Stomach smooth muscle (tissue), 2 donors: ENCODE results near the gene DYNC1I2.

Source experiments
- H3K27ac ChIP-seq: one replicate; pipeline ENCODE4 v1.7.0; 2013; ENCODE audit warnings: mild to moderate bottlenecking, low read length, inconsistent platforms
- H3K27me3 ChIP-seq, 2 donors: one replicate each; pipeline ENCODE4 v1.7.0; 2013; ENCODE audit warnings: low read length in 2 of 2; ENCODE audit not compliant: insufficient read depth in 2 of 2, control insufficient read depth in 1 of 2
- H3K36me3 ChIP-seq, 2 donors: one replicate each; pipeline ENCODE4 v1.7.0; 2013; ENCODE audit warnings: low read length in 2 of 2; ENCODE audit not compliant: control insufficient read depth in 2 of 2, insufficient read depth in 2 of 2
- H3K4me1 ChIP-seq: one replicate; pipeline ENCODE4 v1.7.0; 2013; ENCODE audit warnings: low read length; ENCODE audit not compliant: control insufficient read depth, insufficient read depth
- H3K4me3 ChIP-seq, 2 donors: one replicate each; pipeline ENCODE4 v1.7.0; 2013; ENCODE audit warnings: low read length in 2 of 2
- H3K9ac ChIP-seq, 2 donors: one replicate each; pipeline ENCODE4 v1.7.0; 2013; ENCODE audit warnings: low read length in 2 of 2, mild to moderate bottlenecking in 1 of 2
- H3K9me3 ChIP-seq, 2 donors: one replicate each; pipeline ENCODE4 v1.7.0; 2013; ENCODE audit warnings: low read length in 2 of 2; ENCODE audit not compliant: control insufficient read depth in 2 of 2
- donor health status: healthy.
- donor health status: Pancreatic carcinoma.

The DYNC1I2 gene

DNA sequence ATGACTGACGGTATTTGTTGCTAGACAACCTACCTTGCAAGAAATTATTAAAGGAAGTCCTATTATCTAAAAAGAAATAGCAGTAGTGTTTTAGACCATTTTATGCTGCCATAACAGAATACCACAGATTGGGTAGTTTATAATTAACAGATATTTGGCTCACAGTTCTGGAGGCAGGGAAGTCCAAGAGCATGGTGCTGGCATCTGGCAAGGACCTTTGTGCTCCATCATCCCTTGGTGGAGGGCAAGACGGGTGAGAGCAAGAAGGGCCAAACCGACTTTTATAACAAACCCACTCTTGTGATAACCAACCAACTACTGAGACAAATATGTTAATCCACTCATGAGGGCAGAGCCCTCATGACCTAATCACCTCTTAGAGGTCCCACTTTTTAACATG, 91.2 kb downstream of the DYNC1I2 start:
- no peak overlapping the region for H3K9ac ChIP-seq
- H3K9me3 ChIP-seq = no peaks in the 10 kb centered on the region
- H3K4me1 ChIP-seq = no peaks in the 10 kb centered on the region
- no peaks in the 10 kb centered on the region for H3K27me3 ChIP-seq
- H3K27ac ChIP-seq = no peak overlapping the region
- H3K4me3 ChIP-seq = no peak overlapping the region
- H3K36me3 ChIP-seq = peaks cover 5 to 9% of the 10 kb centered on the region in 2 donors

DNA sequence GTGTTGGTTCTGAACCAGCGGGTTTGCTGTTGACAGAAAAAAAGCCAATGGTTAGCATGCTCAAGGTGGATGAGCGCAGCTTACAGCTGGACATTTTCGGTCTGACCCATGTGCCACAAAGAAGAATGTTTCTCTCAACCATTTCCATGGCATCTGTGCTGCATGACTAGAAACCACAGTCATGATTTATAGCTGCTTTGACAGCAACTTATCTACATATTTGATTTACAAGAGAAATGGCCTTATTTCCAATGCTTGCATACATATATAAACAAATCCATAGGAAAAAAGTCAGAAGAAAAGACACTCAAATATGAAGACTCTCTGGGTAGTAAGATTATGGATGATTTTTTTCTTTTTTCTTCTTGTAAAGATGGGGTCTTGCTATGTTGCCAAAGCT, 98.2 kb downstream of the DYNC1I2 start:
- Histone ChIP-seq H3K27me3 (no peaks in the 10 kb centered on the region), H3K4me3 (no peak overlapping the region), H3K4me1 (no peaks in the 10 kb centered on the region), H3K9me3 (no peaks in the 10 kb centered on the region), H3K27ac (no peak overlapping the region), H3K9ac (no peak overlapping the region), H3K36me3 (peaks cover 30 to 49% of the 10 kb centered on the region in 2 donors)

DNA sequence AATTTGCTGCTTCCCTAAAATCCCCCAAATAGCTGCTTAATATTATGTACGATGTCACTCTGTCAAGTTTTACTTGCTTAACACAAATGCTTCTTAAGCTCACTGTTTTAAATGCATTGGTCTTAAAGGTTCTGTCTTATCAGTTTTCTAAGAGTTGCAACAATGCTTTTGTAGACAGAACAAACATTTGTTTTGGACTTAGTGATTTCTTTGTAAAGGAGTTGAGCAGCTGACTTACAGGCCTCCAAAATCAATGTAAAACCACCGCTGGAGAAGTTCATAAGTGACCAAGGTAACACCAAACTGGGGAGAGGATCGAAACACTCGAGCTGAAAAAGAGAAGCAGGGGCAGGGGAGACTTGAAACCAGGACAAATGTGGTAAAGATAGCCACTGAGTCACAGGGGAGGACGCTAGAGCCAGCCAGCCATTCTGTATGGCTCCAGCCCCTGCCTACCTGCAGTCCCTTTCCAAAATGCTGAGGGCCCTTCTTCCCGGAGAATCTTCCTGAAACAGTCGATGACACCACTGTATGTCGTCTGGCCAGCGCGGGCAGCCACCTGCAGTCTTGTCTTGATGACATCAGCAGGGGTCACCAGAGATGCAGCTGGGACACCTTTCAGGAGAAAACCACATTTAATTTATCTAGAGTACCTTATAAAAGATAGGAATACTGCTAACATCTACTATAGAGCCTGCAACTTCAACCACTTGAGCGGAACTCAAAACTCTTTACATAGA, 100.2 kb downstream of the DYNC1I2 start:
- Histone ChIP-seq H3K4me1 (no peaks in the 10 kb centered on the region), H3K9ac (no peak overlapping the region), H3K27ac (no peak overlapping the region), H3K27me3 (no peaks in the 10 kb centered on the region), H3K4me3 (no peak overlapping the region), H3K9me3 (no peaks in the 10 kb centered on the region), H3K36me3 (peaks cover 36 to 54% of the 10 kb centered on the region in 2 donors)

DNA sequence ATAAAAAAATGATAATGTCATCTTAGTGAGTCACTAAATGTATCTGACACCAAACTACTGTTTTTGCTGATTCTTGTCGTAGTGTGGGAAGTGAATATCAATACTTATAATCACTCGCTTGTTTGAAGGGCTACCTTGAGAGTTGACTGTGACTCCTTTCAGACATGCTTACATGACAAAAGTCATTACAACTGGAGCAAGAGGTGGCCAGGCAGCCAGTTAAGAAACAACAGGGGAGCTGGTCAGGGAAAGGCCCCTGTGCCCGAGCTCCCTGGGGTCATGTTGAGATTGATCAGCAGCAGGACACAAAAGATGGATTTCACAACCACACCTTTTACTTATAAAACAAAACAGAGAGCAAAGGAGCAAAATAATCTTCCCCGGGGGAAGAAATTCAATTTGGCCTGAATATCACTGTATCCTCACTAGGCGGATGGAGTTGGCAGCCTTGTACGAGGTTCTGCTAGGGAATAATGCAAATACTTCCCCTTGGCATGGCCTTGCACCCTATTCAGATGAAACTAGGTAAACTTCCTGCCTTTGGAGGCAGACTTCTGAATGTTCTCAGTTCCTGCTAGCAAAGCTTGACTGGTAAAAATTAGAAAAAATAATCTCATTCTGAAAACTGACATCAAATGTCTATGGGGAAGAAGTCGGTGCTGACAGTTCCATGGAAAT, 101.2 kb downstream of the DYNC1I2 start:
- Histone ChIP-seq H3K9ac (no peak overlapping the region), H3K4me1 (no peaks in the 10 kb centered on the region), H3K9me3 (no peaks in the 10 kb centered on the region), H3K27ac (no peak overlapping the region), H3K27me3 (no peaks in the 10 kb centered on the region), H3K4me3 (no peak overlapping the region), H3K36me3 (peaks cover 45 to 59% of the 10 kb centered on the region in 2 donors)

GRCh38 chr2:171789956-171790355, 102.7 kb downstream of the DYNC1I2 start:
- H3K9ac ChIP-seq = no peak overlapping the region

GRCh38 chr2:171791361-171791760, 104.1 kb downstream of the DYNC1I2 start:
- H3K9ac ChIP-seq = no peak overlapping the region
- no peaks in the 10 kb centered on the region for H3K27me3 ChIP-seq
- no peaks in the 10 kb centered on the region for H3K9me3 ChIP-seq
- H3K4me3 ChIP-seq = no peak overlapping the region
- H3K27ac ChIP-seq = no peak overlapping the region
- H3K36me3 ChIP-seq = peaks cover 33 to 49% of the 10 kb centered on the region in 2 donors
- H3K4me1 ChIP-seq = no peaks in the 10 kb centered on the region

More at GRCh38 chr2:171789956-171790355, 102.7 kb downstream of the DYNC1I2 start:
- Histone ChIP-seq H3K4me1 (no peaks in the 10 kb centered on the region), H3K36me3 (peaks cover 38 to 57% of the 10 kb centered on the region in 2 donors), H3K27ac (no peak overlapping the region), H3K4me3 (no peak overlapping the region), H3K9me3 (no peaks in the 10 kb centered on the region), H3K27me3 (no peaks in the 10 kb centered on the region)

- H3K4me1 ChIP-seq = no peaks in the 10 kb centered on the region
- H3K4me3 ChIP-seq = no peak overlapping the region
- H3K9me3 ChIP-seq = no peaks in the 10 kb centered on the region
- H3K36me3 ChIP-seq = peaks cover 33 to 42% of the 10 kb centered on the region in 2 donors
- no peak overlapping the region for H3K27ac ChIP-seq
- no peak overlapping the region for H3K9ac ChIP-seq
- no peaks in the 10 kb centered on the region for H3K27me3 ChIP-seq
These were observed 104.9 kb downstream of the DYNC1I2 start for GRCh38 chr2:171792157-171792556.

DNA sequence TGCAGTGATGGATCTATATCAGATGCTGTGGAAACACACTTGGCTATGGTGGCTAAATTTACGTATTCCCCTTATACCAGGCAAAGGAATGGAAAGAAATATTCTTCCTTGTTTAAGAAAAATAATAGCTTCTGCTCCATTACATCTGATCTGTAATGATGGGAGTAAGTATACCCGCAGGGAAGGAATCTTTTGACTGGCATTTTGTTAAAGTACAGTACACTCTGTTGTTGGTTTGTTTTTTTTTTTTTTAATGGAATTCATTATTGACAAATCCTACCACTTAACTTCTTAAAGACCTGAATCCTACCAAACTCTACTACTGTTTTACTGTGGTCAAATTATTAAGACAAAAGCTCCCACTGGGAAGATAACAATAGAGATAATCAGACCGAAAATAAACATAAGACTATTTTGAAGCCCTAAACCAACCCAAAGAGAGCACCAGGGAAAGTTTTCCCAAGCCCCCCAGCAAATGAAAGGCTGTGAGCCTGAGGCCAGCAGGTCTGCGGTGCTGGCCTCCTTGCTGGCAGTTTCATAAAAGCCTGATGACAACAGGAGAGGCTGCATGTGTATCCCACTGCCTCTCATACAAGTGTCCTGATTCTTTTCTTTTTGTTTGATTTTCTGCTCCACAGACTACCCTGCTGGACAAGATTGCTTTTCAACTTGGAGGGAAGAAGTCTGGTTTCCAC, 105.8 kb downstream of the DYNC1I2 start:
- Histone ChIP-seq H3K36me3 (peaks cover 28 to 38% of the 10 kb centered on the region in 2 donors), H3K9ac (no peak overlapping the region), H3K4me3 (no peak overlapping the region), H3K4me1 (no peaks in the 10 kb centered on the region), H3K9me3 (no peaks in the 10 kb centered on the region), H3K27ac (no peak overlapping the region), H3K27me3 (no peaks in the 10 kb centered on the region)

- Histone ChIP-seq H3K4me3 (no peak overlapping the region), H3K9ac (no peak overlapping the region), H3K36me3 (peaks cover 28 to 32% of the 10 kb centered on the region in 2 donors), H3K27me3 (no peaks in the 10 kb centered on the region), H3K9me3 (no peaks in the 10 kb centered on the region), H3K27ac (no peak overlapping the region), H3K4me1 (no peaks in the 10 kb centered on the region)
These were observed 106.7 kb downstream of the DYNC1I2 start for GRCh38 chr2:171793691-171794678.

DNA sequence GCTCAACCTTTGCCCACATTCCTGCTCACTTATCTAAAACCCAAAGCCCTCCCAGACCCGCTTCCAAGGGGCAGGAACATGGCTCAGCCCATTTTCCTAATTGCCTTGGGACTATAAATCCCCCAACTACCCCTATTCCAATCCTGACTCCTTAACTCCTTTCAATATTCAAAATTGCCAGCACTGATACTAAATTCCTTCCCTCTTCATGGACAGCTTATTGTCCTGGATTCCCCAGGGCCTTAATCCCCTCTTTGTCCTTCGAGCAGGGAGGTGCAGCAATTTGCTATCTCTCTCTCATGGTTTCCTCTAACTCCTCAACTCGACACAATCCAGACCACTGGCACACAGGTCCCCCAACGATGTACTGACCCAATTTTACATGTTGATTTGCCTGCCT, 107.6 kb downstream of the DYNC1I2 start:
- H3K27ac ChIP-seq = no peak overlapping the region
- H3K36me3 ChIP-seq = peaks cover 31 to 33% of the 10 kb centered on the region in 2 donors
- no peaks in the 10 kb centered on the region for H3K9me3 ChIP-seq
- no peak overlapping the region for H3K4me3 ChIP-seq
- no peak overlapping the region for H3K9ac ChIP-seq
- no peaks in the 10 kb centered on the region for H3K27me3 ChIP-seq
- H3K4me1 ChIP-seq = no peaks in the 10 kb centered on the region
